HG02885 (cell line): ENCODE data around the gene METTL15.
"Not testable (repeated sequence)": the region's sequence is repeated elsewhere in the genome, so short reads cannot be mapped to it uniquely, and the experiment has no call there.

Source experiments
- ATAC-seq: cut with Tn5 transposase; IDR thresholded peaks from one replicate; pipeline ENCODE4 v1.9.1; 2021; ENCODE audit warnings: mild to moderate bottlenecking; ENCODE audit not compliant: unreplicated experiment, poor library complexity

METTL15 gene

DNA sequence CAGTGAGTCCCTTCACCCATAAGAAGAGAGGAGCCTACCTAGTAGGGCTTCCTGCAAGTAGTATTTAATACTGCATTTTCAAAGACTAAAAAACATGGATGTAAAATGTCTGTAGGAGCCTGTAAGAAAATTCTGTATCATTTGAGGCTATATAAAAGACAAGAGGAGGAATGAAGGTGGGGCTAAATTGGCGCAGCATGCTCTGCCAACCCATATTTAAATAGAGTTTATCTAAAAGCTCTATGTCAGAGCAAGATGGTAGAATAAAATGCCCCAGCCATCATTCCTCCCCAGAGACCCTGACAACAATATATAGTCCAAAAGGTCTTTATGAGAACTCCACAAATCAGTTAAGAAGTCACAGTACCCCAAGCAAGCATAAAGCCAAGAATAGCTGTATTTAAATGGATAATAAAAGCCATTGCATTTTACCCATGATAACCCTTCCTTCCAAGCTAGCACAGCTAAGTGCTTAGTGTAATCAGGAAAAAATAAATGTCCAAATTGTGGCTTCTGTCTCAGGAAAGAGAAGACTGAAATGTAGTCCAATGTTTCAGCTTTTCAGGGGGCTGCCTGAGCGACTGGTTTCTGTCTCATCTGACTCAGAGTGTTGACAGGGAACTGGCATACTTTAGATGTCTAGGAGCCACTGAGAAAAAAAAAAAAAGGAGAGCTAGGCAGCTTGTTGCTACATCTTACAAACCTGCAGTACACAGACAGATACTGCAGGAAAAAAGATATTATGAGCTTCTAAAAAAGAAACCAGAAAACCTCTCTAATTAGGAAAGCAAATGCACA, 258.6 kb downstream of the METTL15 start:
- no peak for ATAC-seq

DNA sequence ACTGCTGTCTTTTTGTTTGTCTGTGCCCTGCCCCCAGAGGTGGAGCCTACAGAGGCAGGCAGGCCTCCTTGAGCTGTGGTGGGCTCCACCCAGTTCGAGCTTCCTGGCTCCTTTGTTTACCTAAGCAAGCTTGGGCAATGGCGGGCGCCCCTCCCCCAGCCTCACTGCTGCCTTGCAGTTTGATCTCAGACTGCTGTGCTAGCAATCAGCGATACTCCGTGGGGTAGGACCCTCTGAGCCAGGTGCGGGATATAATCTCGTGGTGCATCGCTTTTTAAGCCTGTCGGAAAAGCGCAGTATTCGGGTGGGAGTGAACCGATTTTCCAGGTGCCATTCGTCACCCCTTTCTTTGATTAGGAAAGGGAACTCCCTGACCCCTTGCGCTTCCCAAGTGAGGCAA, 269.9 kb downstream of the METTL15 start:
- not testable (repeated sequence) for ATAC-seq
